NB4 (cell line): ENCODE results near the gene YAP1.
A peak's percentile ranks its signal among the peaks of the same experiment; 100 is the strongest.

Experiments used
- DNase-seq: peaks from one replicate; pipeline ENCODE4 v3.0.0; 2010; ENCODE audit warnings: low read depth
- H3K4me3 ChIP-seq: one replicate; pipeline ENCODE4 v1.5.1; 2011; ENCODE audit warnings: mild to moderate bottlenecking, low read depth, low read length, moderate library complexity
- MAX ChIP-seq: IDR thresholded peaks from 2 replicates; pipeline ENCODE4 v1.6.1; 2011; ENCODE audit warnings: low read depth, low read length
- MYC ChIP-seq: IDR thresholded peaks from 2 replicates; pipeline ENCODE4 v1.6.1; 2011; ENCODE audit warnings: low read depth, low read length
- POLR2A ChIP-seq: IDR thresholded peaks from 2 replicates; pipeline ENCODE4 v1.6.1; 2011; ENCODE audit warnings: mild to moderate bottlenecking; ENCODE audit not compliant: insufficient read length; ENCODE audit errors: extremely low read depth
- TF ChIP-seq, protein P1 (sequence below): IDR thresholded peaks from one replicate; pipeline ENCODE4 v1.5.1; 2012; ENCODE audit warnings: low read depth, low read length

Gene YAP1

DNA sequence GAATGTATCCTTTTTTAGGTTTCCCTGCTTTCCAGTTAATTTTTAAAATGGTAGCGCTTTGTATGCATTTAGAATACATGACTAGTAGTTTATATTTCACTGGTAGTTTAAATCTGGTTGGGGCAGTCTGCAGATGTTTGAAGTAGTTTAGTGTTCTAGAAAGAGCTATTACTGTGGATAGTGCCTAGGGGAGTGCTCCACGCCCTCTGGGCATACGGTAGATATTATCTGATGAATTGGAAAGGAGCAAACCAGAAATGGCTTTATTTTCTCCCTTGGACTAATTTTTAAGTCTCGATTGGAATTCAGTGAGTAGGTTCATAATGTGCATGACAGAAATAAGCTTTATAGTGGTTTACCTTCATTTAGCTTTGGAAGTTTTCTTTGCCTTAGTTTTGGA is 120.7 kb downstream of the YAP1 start:
- TF ChIP-seq, protein P1, sequence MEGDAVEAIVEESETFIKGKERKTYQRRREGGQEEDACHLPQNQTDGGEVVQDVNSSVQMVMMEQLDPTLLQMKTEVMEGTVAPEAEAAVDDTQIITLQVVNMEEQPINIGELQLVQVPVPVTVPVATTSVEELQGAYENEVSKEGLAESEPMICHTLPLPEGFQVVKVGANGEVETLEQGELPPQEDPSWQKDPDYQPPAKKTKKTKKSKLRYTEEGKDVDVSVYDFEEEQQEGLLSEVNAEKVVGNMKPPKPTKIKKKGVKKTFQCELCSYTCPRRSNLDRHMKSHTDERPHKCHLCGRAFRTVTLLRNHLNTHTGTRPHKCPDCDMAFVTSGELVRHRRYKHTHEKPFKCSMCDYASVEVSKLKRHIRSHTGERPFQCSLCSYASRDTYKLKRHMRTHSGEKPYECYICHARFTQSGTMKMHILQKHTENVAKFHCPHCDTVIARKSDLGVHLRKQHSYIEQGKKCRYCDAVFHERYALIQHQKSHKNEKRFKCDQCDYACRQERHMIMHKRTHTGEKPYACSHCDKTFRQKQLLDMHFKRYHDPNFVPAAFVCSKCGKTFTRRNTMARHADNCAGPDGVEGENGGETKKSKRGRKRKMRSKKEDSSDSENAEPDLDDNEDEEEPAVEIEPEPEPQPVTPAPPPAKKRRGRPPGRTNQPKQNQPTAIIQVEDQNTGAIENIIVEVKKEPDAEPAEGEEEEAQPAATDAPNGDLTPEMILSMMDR: no peak
- TF ChIP-seq MYC (no peak), POLR2A (no peak), MAX (no peak)
- H3K4me3 ChIP-seq: no peak overlapping the region
- DNase-seq: no peak

DNA sequence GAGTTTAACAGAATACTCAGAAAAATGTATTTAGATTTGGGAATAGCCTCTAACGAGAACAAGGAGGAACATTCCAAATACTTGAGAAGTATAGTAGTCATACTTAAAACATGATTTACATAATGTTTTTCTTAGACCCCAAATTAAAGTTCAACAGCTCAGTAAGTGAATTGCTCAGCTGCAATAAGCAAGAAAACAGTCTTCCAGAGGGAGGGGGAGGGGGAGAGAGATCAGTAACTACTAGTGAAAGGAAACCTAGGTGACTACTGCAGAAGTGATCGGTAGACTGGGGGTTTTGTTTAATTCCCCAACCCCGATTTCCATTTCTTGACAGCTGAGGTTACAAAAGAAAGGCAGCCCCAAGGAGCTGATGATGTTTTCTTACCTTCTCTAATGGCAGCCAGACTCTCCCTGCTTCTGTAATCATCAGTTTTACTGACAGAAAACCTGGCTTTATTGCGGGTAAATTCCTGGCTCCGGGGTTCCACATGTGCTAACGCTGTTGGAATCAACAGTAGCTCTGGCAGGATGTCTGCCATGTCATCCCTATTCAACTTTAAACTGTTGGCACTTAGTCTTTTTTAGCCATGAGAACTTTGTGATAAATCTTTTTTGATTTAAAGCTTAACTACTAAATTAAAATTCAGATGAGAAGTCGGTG is 124.7 kb downstream of the YAP1 start:
- no peak overlapping the region for H3K4me3 ChIP-seq
- DNase-seq: no peak

DNA sequence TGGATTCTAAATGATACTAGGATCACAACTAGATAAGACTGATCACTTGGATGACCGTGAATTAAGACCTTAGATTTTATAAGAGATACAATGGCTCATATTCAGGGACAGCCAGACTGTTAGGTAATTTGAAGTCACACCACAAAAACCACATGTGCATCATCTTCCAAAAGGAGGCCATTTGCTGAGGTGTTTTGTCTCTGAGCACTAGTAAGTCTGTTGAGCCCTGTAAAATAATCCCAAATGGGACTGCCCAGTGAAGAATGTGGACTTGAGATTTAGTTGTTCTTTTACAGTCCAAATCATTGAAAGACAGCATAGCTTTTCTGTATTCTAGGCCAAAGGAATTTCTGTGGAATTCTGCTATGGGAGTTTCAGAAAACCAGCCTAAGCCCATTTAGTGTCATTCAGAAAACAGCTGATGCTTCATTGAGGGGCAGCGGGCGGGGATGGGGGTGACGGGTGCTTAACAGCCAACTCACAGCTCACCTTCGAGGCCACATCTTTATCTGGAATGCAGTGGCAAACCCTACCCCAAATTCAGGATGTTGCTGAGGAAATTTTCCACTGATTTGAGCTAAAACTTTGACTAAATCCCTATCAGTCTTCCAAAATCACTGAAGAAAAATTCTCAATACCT is 127.0 kb downstream of the YAP1 start:
- peak; percentile 15 for DNase-seq
- TF ChIP-seq POLR2A (no peak), MAX (no peak), MYC (no peak)
- TF ChIP-seq, protein P1: no peak
- no peak overlapping the region for H3K4me3 ChIP-seq

More for the DNA sequence above, 124.7 kb downstream of the YAP1 start:
- TF ChIP-seq MAX (no peak), MYC (no peak)

DNA sequence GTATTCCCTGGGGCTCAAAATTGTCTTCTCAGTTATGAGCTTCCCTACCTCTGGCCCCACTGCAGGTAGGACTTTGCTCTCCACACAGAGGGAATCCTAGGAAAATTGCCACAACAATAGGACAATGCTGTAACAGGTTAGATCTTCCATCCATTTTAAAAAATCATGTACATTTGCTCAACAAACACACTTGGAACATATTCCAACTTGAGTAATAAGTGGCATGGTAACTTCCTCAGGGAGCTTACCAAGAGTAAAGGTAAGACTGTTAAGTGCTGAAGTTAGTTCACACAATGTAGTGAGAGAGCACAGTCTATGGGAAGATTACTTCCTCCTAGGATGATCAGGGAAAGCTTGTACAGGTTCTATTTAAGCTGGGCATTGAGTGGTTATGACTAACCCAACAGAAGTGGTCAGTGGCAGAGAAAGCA is 128.2 kb downstream of the YAP1 start:
- TF ChIP-seq MYC (no peak), MAX (no peak), POLR2A (no peak)
- TF ChIP-seq, protein P1: no peak
- no peak overlapping the region for H3K4me3 ChIP-seq
- no peak for DNase-seq

GRCh38 chr11:102239448-102239847 is 129.2 kb downstream of the YAP1 start:
- TF ChIP-seq, protein P1: no peak
- TF ChIP-seq MYC: no peak

GRCh38 chr11:102239911-102240310 is 129.7 kb downstream of the YAP1 start:
- no peak for TF ChIP-seq MAX
- no peak for TF ChIP-seq POLR2A
- TF ChIP-seq, protein P1: no peak
- no peak for TF ChIP-seq MYC
- H3K4me3 ChIP-seq: no peak overlapping the region
- no peak for DNase-seq

More at GRCh38 chr11:102239448-102239847, 129.2 kb downstream of the YAP1 start:
- DNase-seq: no peak
- no peak overlapping the region for H3K4me3 ChIP-seq
